HG02973 (cell line): ENCODE data around the gene CCDC148.
"Not testable (repeated sequence)": the region's sequence is repeated elsewhere in the genome, so short reads cannot be mapped to it uniquely, and the experiment has no call there.

ENCODE experiments used
- ATAC-seq: cut with Tn5 transposase; IDR thresholded peaks from one replicate; pipeline ENCODE4 v1.9.1; 2021; ENCODE audit warnings: moderate library complexity; ENCODE audit not compliant: unreplicated experiment

The CCDC148 gene

GRCh38 chr2:158484892-158485556 is 28.5 kb upstream of the CCDC148 start:
- ATAC-seq, result peak; percentile 63

GRCh38 chr2:158482594-158482993 is 26.0 kb upstream of the CCDC148 start:
- no peak for ATAC-seq

DNA sequence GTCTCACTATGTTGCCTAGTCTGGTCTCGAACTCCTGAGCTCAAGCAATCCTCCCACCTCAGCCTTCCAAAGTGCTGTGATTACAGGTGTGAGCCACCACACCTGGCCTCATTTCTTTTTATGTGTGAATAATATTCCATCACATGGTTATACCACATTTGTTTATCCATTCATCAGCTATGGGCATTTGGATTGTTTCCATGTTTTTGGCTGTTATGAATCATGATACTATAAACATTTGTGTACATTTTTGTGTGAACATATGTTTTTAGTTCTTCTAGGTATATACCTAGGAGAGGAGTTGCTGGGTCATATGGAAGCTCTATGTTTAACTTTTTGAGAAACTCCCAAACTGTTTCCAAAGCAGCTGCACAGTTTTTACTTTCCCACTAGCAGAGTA is 24.6 kb upstream of the CCDC148 start:
- ATAC-seq, result no peak

DNA sequence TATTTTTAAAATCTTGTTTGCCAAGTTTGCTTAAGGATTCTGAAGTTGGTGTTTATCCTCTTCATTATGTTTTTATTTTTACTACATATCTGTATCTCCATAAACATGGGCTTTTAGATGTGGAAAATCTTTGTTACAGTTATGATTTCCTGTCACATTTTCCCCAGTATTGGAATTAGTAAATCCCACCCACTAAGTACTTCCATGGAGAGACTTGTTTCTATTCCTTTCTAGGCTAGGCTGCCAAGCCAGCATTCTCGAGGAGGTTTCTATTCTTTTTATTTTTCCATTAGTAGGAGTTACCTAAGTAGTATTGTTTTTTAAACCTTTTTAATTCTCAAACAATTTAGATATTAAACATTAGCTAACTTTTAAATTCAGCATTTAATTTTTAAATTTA is 22.3 kb upstream of the CCDC148 start:
- no peak for ATAC-seq

DNA sequence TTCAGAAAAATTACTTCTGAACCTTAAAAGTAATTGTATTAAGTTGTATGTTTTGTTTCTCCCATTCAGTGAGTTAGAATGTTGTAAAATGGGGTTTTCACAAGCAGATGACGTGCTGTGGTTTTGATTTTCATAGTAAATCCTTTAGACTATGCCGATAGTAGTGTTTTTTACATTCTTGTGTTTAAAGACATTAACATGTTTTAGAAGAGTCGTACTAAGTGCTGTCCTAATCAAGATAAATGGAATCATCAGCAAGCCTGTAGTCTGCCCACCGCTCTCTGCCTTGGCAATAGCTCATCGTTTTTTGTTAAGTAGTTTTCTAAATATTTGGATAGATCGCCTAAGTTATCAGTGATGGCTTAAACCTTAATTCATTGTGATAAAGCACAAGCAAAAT is 21.7 kb upstream of the CCDC148 start:
- no peak for ATAC-seq

DNA sequence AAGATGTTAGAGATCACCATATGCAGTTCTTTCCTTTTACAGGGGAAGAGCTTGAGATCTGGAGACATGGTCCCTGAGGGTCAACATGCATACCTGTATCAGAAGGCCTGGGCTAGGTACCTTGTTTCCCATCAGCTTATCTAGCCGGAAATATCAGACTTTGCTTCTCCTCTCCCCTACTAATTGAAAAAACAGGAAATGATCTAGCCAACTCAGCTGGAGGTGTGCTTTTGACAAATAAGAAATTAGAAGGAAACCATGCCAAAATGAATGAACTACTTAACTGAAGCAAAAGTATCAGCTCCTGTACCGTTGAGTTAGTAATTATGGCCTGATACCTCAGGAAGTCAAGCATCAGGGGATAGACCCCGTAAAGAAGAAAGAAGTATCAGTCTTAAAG is 20.6 kb upstream of the CCDC148 start:
- ATAC-seq, result no peak

DNA sequence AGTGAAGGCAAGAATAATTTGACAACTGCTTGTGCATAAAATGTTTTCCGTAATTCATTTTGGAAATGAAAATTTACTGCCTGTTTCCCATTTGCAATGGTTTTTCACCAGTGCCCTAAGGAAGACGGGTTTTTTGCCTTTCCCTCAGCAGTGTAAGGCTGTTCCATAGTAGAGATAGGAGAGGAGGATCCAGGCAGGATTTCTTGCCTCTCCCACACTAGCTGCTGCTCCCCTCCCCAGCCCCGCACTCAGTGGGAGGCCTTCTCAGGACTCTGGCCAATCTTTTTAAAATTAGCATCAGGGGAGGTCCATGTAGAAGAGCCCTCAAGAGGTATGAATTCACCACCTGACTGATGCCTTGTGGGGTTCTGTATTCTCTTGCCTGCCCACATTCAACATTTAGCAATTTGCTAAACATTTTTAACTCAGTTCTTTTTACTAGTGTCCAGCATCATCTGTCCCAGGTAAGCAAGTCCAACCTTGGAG is 18.0 kb upstream of the CCDC148 start:
- ATAC-seq, result not testable (repeated sequence)

- no peak for ATAC-seq
These were observed 17.3 kb upstream of the CCDC148 start for GRCh38 chr2:158473719-158474392.

DNA sequence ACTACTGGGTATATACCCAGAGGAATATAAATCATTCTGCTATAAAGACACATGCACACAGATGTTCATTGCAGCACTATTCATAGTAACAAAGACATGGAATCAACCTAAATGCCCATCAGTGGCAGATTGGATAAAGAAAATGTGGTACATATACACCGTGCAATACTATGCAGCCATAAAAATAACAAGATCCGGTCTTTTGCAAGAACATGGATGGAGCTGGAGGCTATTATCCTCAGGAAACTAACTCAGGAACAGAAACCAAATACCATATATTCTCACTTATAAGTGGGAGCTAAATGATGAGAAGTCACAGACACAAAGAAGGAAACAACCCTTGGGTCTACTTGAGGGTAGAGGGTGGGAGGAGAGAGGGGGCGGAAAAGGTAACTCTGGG is 16.7 kb upstream of the CCDC148 start:
- ATAC-seq, result not testable (repeated sequence)

DNA sequence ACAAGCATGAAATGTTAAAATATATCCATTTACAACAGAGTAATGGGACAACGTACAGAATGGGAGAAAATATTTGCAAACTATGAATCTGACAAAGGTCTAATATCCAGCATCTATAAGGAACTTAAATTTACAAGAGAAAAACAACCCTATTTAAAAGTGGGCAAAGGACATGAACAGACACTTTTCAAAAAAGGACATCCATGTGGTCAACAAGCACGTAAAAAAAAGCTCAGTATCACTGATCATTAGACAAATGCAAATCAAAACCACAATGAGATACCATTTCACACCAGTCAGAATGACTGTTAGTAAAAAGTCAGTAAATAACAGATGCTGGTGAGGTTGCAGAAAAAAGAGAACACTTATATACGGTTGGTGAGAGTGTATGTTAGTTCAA is 16.3 kb upstream of the CCDC148 start:
- ATAC-seq, result not testable (repeated sequence)

- no peak for ATAC-seq
These were observed 10.7 kb upstream of the CCDC148 start for GRCh38 chr2:158467248-158467647.

DNA sequence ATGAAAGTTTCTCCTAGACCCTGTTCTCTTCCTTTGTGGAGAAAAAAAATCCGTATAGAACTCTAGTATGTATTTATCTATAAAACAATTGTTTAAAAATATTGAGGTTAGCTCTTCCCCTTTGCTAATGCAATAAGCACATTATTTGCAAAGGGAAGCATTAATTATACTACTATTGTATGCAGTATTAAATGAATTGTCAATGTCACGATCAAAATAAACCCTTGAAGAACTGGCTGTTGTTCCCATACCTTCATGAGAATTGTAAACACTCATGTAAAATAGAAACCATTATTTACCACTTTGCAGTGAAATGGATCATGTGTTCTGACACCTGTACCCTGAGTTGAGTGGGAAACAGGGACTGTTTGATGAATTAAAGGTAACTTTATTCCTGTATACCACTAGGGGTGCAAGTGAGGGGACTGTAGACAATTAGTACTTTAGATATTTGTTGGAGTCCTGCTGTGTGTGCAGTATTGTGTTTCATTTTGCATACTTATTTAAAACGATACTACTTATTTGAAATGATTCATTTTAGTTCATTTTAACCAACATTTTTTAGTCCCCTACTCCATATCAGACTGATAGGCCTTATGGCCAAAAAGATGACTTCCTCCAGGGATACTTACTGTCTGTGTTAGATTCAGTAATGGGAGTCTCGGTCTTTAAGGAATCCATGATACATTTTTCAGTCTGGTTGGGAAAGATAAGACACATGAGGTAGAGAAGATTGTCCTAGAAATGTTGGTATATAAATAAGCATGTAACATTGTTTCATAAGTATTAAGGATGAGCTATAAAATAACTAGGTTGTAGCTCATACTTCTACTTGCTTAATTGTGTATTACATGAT is 8.1 kb upstream of the CCDC148 start:
- ATAC-seq, result peak; percentile 67

- ATAC-seq, result no peak
These were observed 7.0 kb upstream of the CCDC148 start for GRCh38 chr2:158463496-158464095.

DNA sequence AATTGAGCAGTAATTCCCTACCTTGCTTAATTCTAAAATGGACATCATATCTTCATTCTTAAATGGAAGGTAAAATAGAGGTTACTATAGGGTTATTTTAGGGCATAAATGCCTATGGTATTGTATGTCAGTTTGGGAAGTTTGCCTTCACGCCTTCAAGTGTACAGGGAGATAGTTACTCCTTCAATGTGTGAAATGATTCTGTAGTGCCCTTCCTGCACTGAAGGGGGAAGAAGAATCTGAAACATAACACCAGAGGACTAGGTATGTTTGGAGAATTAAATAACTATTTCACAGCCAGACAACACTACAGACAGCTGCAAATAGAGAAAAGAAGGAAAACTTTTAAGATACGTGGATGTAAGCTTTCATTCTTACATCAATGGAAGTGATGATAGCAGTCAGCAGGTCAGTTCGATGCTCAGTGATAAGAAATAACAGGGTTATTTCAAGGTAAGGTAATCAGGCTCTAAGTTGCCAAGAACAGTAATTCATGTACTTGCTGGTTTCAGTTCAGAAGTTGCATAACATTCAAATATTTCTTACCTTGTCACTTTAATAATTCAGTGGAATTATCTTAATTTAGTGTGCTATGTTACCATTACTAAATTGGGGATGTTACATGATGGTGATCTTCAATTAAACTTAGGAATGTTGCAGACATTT is 4.2 kb upstream of the CCDC148 start:
- ATAC-seq, result no peak

GRCh38 chr2:158459161-158460003 is 2.8 kb upstream of the CCDC148 start:
- ATAC-seq, result no peak

DNA sequence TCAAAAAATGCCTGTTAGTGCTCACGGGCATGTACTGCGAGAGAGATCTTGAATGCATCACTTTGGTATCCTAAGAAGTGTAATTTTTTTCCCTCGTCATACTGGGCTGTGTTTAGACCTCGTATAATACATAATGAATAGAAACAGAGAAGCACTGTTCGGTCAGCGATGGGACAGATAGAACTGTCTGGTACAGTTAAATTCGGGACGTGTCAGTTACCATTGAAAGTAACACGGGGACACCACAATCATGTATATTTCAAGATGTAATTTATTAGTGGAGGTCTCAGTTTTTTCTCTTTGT is 2.0 kb upstream of the CCDC148 start:
- no peak for ATAC-seq

DNA sequence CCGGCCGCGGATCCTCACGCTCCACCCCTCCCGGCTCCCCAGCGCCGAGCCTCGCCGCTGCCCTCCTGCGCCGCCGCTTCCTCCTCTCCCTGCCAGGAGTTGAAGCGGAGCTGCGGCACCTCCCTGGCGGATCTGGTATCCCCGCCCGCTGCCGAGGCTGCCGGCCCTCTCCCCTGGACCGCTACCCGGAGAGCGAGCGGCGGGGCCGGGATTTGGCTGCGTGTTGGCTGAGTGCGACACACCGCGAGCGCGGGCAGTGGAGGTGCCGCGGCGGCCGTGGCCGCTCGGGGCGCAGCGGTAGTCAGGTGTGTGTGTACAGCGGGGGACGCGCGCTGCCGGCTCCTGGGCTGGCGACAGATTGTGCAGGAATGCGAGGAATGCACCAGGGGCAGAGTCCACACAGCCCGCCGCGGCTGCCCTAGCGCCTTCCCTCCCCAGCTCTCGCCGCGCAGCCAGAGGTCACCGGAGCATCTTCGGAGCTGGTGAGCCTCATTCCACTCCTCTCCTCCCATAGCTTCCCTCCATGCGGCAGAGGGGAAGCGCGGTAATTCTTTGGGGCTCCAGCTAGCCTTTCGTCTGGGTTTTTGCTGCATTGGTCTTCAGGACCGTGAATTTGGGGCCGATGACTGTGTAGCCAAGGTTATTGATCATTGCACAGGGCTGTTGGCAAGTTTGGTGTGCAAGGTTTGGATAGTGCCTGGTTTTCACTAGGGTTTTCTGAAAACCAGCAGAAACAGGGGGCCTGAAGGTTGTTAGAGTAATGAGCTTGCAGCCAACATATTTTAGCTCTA is 1.5 kb upstream of the CCDC148 start:
- ATAC-seq, result peak; percentile 47

DNA sequence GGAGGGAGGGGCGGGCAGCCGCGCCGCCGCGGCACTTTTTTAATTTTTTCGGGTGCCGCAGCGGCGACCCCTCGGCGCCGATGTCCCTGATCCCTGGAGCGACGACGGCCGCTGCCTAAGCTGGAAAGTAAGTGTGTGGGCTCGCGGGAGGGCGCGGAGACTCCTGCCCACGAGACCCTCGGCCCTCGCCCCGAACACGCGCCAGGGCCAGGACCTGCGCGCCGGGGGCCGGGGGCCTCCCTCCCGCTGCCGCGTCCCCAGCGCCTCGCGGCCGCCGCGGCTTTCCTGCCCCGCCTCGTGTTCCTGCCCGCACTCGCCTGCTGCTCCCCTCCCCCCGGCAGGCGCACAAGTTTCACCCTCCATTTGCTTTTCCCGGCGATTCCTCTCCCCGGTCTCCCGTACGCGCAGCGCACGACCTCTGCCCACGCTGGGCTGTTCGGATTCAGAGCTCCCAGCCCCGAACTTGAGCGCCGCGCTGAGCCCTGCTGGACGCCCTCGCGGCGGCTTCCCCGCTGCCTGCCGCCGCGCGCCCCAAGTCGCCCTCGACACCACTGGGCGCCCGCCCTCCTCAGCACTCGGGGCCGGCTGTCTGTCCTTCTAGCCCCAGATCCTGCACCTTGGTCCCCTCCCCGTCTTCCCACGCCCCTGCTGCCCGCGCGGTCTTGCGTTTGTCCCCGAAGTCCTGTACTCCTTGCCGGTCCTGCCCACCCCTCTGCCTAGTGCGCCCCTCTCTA is 706 bp upstream of the CCDC148 start:
- peak; percentile 30 for ATAC-seq

- ATAC-seq, result no peak
These were observed 12.9 kb downstream of the CCDC148 start for GRCh38 chr2:158443606-158444005.
